ENCODE results near the gene ARPIN. TPM values are rescaled to one million over a fixed set of nuclear protein-coding genes. Genes with fewer than 3 reads are reported as not detected.
A peak's percentile ranks its signal among the peaks of the same experiment; 100 is the strongest.

The ARPIN gene
- total and polyA plus RNA-seq, 9 of the 15 experiments (the other 6 are each of a cell fraction or from before 2014, with no cell fraction given): not detected

DNA sequence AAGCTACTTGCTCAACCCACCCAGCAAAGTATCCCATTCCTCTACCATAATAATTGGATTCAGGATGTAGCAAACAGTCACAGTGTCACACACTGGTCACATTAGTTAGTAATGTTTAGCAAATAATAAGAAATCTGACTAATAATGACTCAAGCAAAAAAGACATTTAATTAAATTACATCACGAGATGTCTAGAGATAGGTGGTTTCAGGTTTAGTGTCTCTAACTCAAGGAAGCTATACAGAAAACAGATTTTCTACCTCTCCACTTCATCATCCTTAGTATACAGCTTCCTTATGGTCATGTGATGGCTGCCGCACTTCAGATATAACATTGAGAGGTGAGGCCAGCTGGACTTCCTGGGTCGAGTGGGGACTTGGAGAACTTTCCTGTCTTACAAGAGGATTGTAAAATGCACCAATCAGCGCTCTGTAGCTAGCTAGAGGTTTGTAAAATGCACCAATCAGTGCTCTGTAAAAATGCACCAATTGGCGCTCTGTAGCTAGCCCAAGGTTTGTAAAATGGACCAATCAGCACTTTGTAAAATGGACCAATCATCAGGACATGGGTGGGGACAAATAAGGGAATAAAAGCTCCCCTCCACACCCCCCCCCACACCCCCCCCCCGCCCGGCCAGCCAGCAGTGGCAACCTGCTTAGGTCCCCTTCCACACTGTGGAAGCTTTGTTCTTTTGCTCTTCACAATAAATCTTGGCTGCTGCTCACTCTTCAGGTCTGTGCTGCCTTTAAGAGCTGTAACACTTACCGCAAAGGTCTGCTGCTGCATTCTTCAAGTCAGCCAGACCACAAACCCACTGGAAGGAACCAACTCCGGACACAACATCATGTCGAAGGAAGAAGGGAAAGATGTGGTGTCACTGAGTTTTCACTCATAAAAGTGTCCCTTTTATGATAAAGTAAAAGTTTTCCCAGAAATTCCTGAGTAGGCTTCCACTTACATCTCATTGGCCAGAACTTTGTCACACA lies 24.9 kb upstream of the ARPIN start:
- BruUV-seq (replicated peaks): no TSS peak
- no peaks in the 10 kb centered on the region for H3K9me1 ChIP-seq (ENCODE audit: control insufficient read depth, insufficient read depth, low read length)
- no peak overlapping the region for H3K9ac ChIP-seq (ENCODE audit: insufficient read depth in 1 of 2, low read depth in 2 of 2, low read length in 2 of 2)
- no peak overlapping the region for H3K4me3 ChIP-seq
- H3K27me3 ChIP-seq (ENCODE audit: control insufficient read depth in 2 of 2, insufficient read depth in 2 of 2, low read length in 2 of 2): 0 out of 5 replicates have a peak, but pooled peaks cover 0 to 2% of the 10 kb centered on the region in 2 experiments
- no peaks in the 10 kb centered on the region for H3K79me2 ChIP-seq (ENCODE audit: control insufficient read depth, insufficient read depth, low read length)
- in situ Hi-C loops (cut with MboI): no loop called here
- ChIA-PET CTCF (ENCODE audit: low intra/inter-chr PET ratio) (no interaction called here), POLR2A (no interaction called here)
- no peak overlapping the region for H2AFZ ChIP-seq (ENCODE audit: low read depth, low read length)
- H3K4me1 ChIP-seq (replicated peaks in 1 of 2; ENCODE audit: control insufficient read depth in 2 of 2, insufficient read depth in 2 of 2, low read length in 2 of 2): no peaks in the 10 kb centered on the region; a peak in 1 of 5 replicates
- no peak overlapping the region for H3K4me2 ChIP-seq (ENCODE audit: insufficient read depth, low read length)
- no peak overlapping the region for H3K27ac ChIP-seq (ENCODE audit: extremely low read depth, low read depth, low read length)
- intact Hi-C loops (cut with micrococcal nuclease): no loop called here
- DNase-seq (ENCODE audit: extremely low read depth in 1 of 4, low spot score in 3 of 4) (no peak), FAIRE-seq (no peak), ATAC-seq (no peak)
- no peaks in the 10 kb centered on the region for H3K36me3 ChIP-seq (ENCODE audit: control insufficient read depth, insufficient read depth, low read length)
- H4K20me1 ChIP-seq (replicated peaks; ENCODE audit: control insufficient read depth, insufficient read depth, low read length): no peaks in the 10 kb centered on the region
- 18% methylated on average over 10 of the region's 10 CpGs for WGBS (ENCODE audit: insufficient coverage, low coverage, missing lambda C conversion rate)
- H3K9me3 ChIP-seq (replicated peaks; ENCODE audit: control insufficient read depth, insufficient read depth, low read depth, low read length): no peaks in the 10 kb centered on the region
- TF ChIP-seq POLR3A (IDR thresholded peaks at IDR 0.05; ENCODE audit: borderline replicate concordance, extremely low read depth, insufficient read depth, insufficient read length) (no peak), BCLAF1 (IDR thresholded peaks at IDR 0.05; ENCODE audit: borderline replicate concordance in 1 of 2, control insufficient read depth in 1 of 2, low read depth in 2 of 2, low read length in 1 of 2) (no peak), NFYB (IDR thresholded peaks at IDR 0.05; ENCODE audit: extremely low read depth, insufficient read length) (peak; percentile 35), ZNF121 (CRISPR knock-in tag; conservative IDR thresholded peaks at IDR 0.05) (no peak), FOS (IDR thresholded peaks at IDR 0.05; ENCODE audit: extremely low read depth, insufficient read length) (peak; percentile 10), CEBPZ (IDR thresholded peaks at IDR 0.05; ENCODE audit: borderline replicate concordance, low read depth, low read length) (no peak), USF1 (CRISPR knock-in tag; IDR thresholded peaks at IDR 0.05) (no peak), MEF2D (tag; conservative IDR thresholded peaks at IDR 0.05; ENCODE audit: low read depth) (no peak), SRSF9 (IDR thresholded peaks at IDR 0.05; ENCODE audit: borderline replicate concordance, low read depth, low read length) (no peak), C11orf30 (IDR thresholded peaks at IDR 0.05; ENCODE audit: low read depth) (peak; percentile 50; the same call in 1 of the 2 replicates), GABPB2 (CRISPR knock-in tag; conservative IDR thresholded peaks at IDR 0.05) (no peak), CEBPG (CRISPR knock-in tag; IDR thresholded peaks at IDR 0.05) (no peak), CEBPG (tag; conservative IDR thresholded peaks at IDR 0.05 in 1 of 2, IDR thresholded peaks at IDR 0.05 in 1 of 2) (no peak)
